RKO (cell line): ENCODE data around the gene PACSIN2.
"Not testable (repeated sequence)": the region's sequence is repeated elsewhere in the genome, so short reads cannot be mapped to it uniquely, and the experiment has no call there.

Experiments used
- DNase-seq: peaks from one replicate; pipeline ENCODE4 v3.0.0-alpha.2; 2016; ENCODE audit warnings: low spot score

Gene PACSIN2

GRCh38 chr22:43011079-43011478 lies 3.9 kb downstream of the PACSIN2 start:
- no peak for DNase-seq

GRCh38 chr22:43009444-43009843 lies 5.5 kb downstream of the PACSIN2 start:
- DNase-seq = no peak

GRCh38 chr22:43008921-43009320 lies 6.0 kb downstream of the PACSIN2 start:
- DNase-seq = no peak

GRCh38 chr22:43008509-43008908 lies 6.4 kb downstream of the PACSIN2 start:
- no peak for DNase-seq

- peak; percentile 29 for DNase-seq
Measured at GRCh38 chr22:43007519-43008102, 7.3 kb downstream of the PACSIN2 start.

- no peak for DNase-seq
Measured at GRCh38 chr22:43006753-43007152, 8.2 kb downstream of the PACSIN2 start.

GRCh38 chr22:43006016-43006505 lies 8.9 kb downstream of the PACSIN2 start:
- no peak for DNase-seq

GRCh38 chr22:43005106-43005505 lies 9.8 kb downstream of the PACSIN2 start:
- no peak for DNase-seq

GRCh38 chr22:43004362-43005035 lies 10.4 kb downstream of the PACSIN2 start:
- DNase-seq = no peak

GRCh38 chr22:43002202-43002586 lies 12.8 kb downstream of the PACSIN2 start:
- peak; percentile 17 for DNase-seq

GRCh38 chr22:43001271-43002201 lies 13.4 kb downstream of the PACSIN2 start:
- DNase-seq = no peak

GRCh38 chr22:43000441-43001175 lies 14.3 kb downstream of the PACSIN2 start:
- peak; percentile 5 for DNase-seq

- DNase-seq = no peak
Measured at GRCh38 chr22:42997582-42998090, 17.3 kb downstream of the PACSIN2 start.

GRCh38 chr22:42996646-42997365 lies 18.1 kb downstream of the PACSIN2 start:
- DNase-seq = no peak

- DNase-seq = not testable (repeated sequence)
Measured at GRCh38 chr22:42995654-42996053, 19.3 kb downstream of the PACSIN2 start.

GRCh38 chr22:42994917-42995562 lies 19.9 kb downstream of the PACSIN2 start:
- DNase-seq = peak; percentile 38

GRCh38 chr22:42994276-42994916 lies 20.6 kb downstream of the PACSIN2 start:
- DNase-seq = no peak

GRCh38 chr22:42993651-42994275 lies 21.2 kb downstream of the PACSIN2 start:
- DNase-seq = no peak

GRCh38 chr22:42992886-42993479 lies 22.0 kb downstream of the PACSIN2 start:
- DNase-seq = no peak
